H9 (cell line): ENCODE measurements around the gene NFASC. TPM values are rescaled to one million over a fixed set of nuclear protein-coding genes. Genes with fewer than 3 reads are reported as not detected.

Experiments
- DNase-seq: peaks from one replicate; pipeline ENCODE4 v3.0.0-alpha.2; 2017
- H2AFZ ChIP-seq: one replicate; pipeline ENCODE4 v1.6.1; 2013; ENCODE audit warnings: mild to moderate bottlenecking, low read length, control low read depth, moderate library complexity
- H2AK5ac ChIP-seq: 2 replicates; pipeline ENCODE4 v1.6.1; 2013; ENCODE audit warnings: low read length, control low read depth, mixed read lengths; ENCODE audit not compliant: insufficient read length
- H2BK120ac ChIP-seq: one replicate; pipeline ENCODE4 v1.6.1; 2013; ENCODE audit warnings: low read depth, mild to moderate bottlenecking, low read length, control low read depth, inconsistent platforms; ENCODE audit not compliant: poor library complexity, severe bottlenecking
- H2BK12ac ChIP-seq: 2 replicates; pipeline ENCODE4 v1.6.1; 2013; ENCODE audit warnings: low read length, control low read depth, mixed read lengths, low read depth; ENCODE audit not compliant: insufficient read length
- H2BK15ac ChIP-seq: 2 replicates; pipeline ENCODE4 v1.6.1; 2013; ENCODE audit warnings: low read depth, low read length, control low read depth
- H2BK20ac ChIP-seq: one replicate; pipeline ENCODE4 v1.6.1; 2013; ENCODE audit warnings: low read depth, mild to moderate bottlenecking, low read length, control low read depth, inconsistent platforms; ENCODE audit not compliant: poor library complexity, severe bottlenecking
- H2BK5ac ChIP-seq: 2 replicates; pipeline ENCODE4 v1.6.1; 2013; ENCODE audit warnings: low read length, control low read depth, mixed read lengths; ENCODE audit not compliant: insufficient read length
- H3K14ac ChIP-seq: 2 replicates; pipeline ENCODE4 v1.6.1; 2013; ENCODE audit warnings: low read length, control low read depth; ENCODE audit not compliant: insufficient read depth
- H3K18ac ChIP-seq: 2 replicates; pipeline ENCODE4 v1.6.1; 2013; ENCODE audit warnings: low read depth, mild to moderate bottlenecking, mixed read lengths, low read length, control low read depth; ENCODE audit not compliant: insufficient read length
- H3K23ac ChIP-seq: 2 replicates; pipeline ENCODE4 v1.6.1; 2013; ENCODE audit warnings: low read length, control low read depth, mixed read lengths, low read depth; ENCODE audit not compliant: insufficient read length
- H3K23me2 ChIP-seq: 2 replicates; pipeline ENCODE4 v1.6.1; 2013; ENCODE audit warnings: low read depth, mild to moderate bottlenecking, mixed read lengths, low read length, control low read depth; ENCODE audit not compliant: insufficient read length, poor library complexity, severe bottlenecking
- H3K27ac ChIP-seq: 2 replicates; pipeline ENCODE4 v1.5.1; 2013; ENCODE audit warnings: low read length, control low read depth, mixed read lengths, low read depth; ENCODE audit not compliant: insufficient read length
- H3K27me3 ChIP-seq: 2 replicates; pipeline ENCODE4 v1.6.1; 2013; ENCODE audit warnings: low read length, control low read depth, inconsistent platforms; ENCODE audit not compliant: insufficient read depth
- H3K4ac ChIP-seq: 2 replicates; pipeline ENCODE4 v1.6.1; 2013; ENCODE audit warnings: low read depth, mild to moderate bottlenecking, control low read depth, inconsistent platforms, low read length, moderate library complexity
- H3K4me1 ChIP-seq: 2 replicates; pipeline ENCODE4 v1.6.1; 2013; ENCODE audit warnings: low read length, control low read depth, inconsistent platforms; ENCODE audit not compliant: insufficient read depth
- H3K4me2 ChIP-seq: 2 replicates; pipeline ENCODE4 v1.6.1; 2013; ENCODE audit warnings: low read length, control low read depth, mixed read lengths; ENCODE audit not compliant: insufficient read length, insufficient read depth
- H3K56ac ChIP-seq: 2 replicates; pipeline ENCODE4 v1.6.1; 2013; ENCODE audit warnings: low read depth, mild to moderate bottlenecking, mixed read lengths, low read length, control low read depth; ENCODE audit not compliant: insufficient read length
- H3K79me1 ChIP-seq: 2 replicates; pipeline ENCODE4 v1.6.1; 2013; ENCODE audit warnings: low read depth, mild to moderate bottlenecking, moderate library complexity, low read length, control low read depth, inconsistent platforms; ENCODE audit not compliant: insufficient read depth, poor library complexity, severe bottlenecking
- H3K79me2 ChIP-seq: 2 replicates; pipeline ENCODE4 v1.6.1; 2013; ENCODE audit warnings: low read length, control low read depth, inconsistent platforms; ENCODE audit not compliant: insufficient read depth
- H3K9ac ChIP-seq: 2 replicates; pipeline ENCODE4 v1.6.1; 2013; ENCODE audit warnings: low read length, control low read depth, mixed read lengths; ENCODE audit not compliant: insufficient read length; ENCODE audit errors: extremely low read depth
- H3K9me3 ChIP-seq: one replicate; pipeline ENCODE4 v1.6.1; 2013; ENCODE audit warnings: low read depth, low read length, inconsistent platforms; ENCODE audit not compliant: control insufficient read depth
- H3T11ph ChIP-seq: one replicate; pipeline ENCODE4 v1.6.1; 2013; ENCODE audit warnings: mild to moderate bottlenecking, low read length, control low read depth, inconsistent platforms
- H4K20me1 ChIP-seq: one replicate; pipeline ENCODE4 v1.6.1; 2013; ENCODE audit not compliant: control insufficient read depth, insufficient read length, insufficient read depth
- H4K5ac ChIP-seq: 2 replicates; pipeline ENCODE4 v1.6.1; 2013; ENCODE audit warnings: low read depth, mild to moderate bottlenecking, mixed read lengths, low read length, control low read depth; ENCODE audit not compliant: insufficient read length
- H4K8ac ChIP-seq: replicated peaks from 2 replicates; pipeline ENCODE4 v1.6.1; 2013; ENCODE audit warnings: low read length, control low read depth, mixed read lengths, low read depth; ENCODE audit not compliant: insufficient read length
- H4K91ac ChIP-seq: 2 replicates; pipeline ENCODE4 v1.6.1; 2013; ENCODE audit warnings: low read depth, mild to moderate bottlenecking, moderate library complexity, mixed read lengths, low read length, control low read depth; ENCODE audit not compliant: insufficient read length
- H3K27ac Mint-ChIP-seq, 3 experiments: 2 replicates in 2 of 3; 3 replicates in 1 of 3; pipeline ENCODE4 v1.8.0; 2020 to 2021; ENCODE audit warnings: mixed read lengths in 3 of 3, mild to moderate bottlenecking in 1 of 3, moderate library complexity in 1 of 3
- H3K27me3 Mint-ChIP-seq: 2 replicates; pipeline ENCODE4 v1.8.0; 2021; ENCODE audit warnings: low read depth, mild to moderate bottlenecking, moderate library complexity, mixed read lengths
- H3K36me3 Mint-ChIP-seq, 3 experiments: 2 replicates in 2 of 3; 3 replicates in 1 of 3; pipeline ENCODE4 v1.8.0; 2020 to 2021; ENCODE audit warnings: low read depth in 3 of 3, mixed read lengths in 3 of 3; ENCODE audit not compliant: insufficient read depth in 1 of 3
- H3K4me1 Mint-ChIP-seq, 2 experiments: 2 replicates each; pipeline ENCODE4 v1.8.0; 2020; ENCODE audit warnings: mixed read lengths in 2 of 2
- H3K4me3 Mint-ChIP-seq, 2 experiments: 2 replicates in 1 of 2; 3 replicates in 1 of 2; pipeline ENCODE4 v1.8.0; 2020 to 2021; ENCODE audit warnings: mild to moderate bottlenecking in 2 of 2, mixed read lengths in 2 of 2, moderate library complexity in 1 of 2
- H3K9me3 Mint-ChIP-seq, 2 experiments: 2 replicates in 1 of 2; 3 replicates in 1 of 2; pipeline ENCODE4 v1.8.0; 2020; ENCODE audit warnings: mild to moderate bottlenecking in 2 of 2, mixed read lengths in 2 of 2, moderate library complexity in 1 of 2
- CTCF ChIP-seq: fragments of 200-600 bp; sonication (generic); conservative IDR thresholded peaks from 3 replicates; pipeline ENCODE4 v1.8.0; 2021; ENCODE audit warnings: antibody characterized with exemption, mild to moderate bottlenecking
- WGBS: extraction: QIAGEN DNeasy Blood & Tissue Kit; methylation state at CpG from one replicate; pipeline ENCODE4 v1.1.7; 2013; ENCODE audit warnings: missing lambda C conversion rate, low lambda C conversion rate, mixed read lengths; ENCODE audit not compliant: insufficient read length; ENCODE audit errors: extremely low coverage; 5-methylcytosine and 5-hydroxymethylcytosine counted together
- total RNA-seq: library from RNA; stranded (reverse); gene quantifications from 2 replicates; pipeline ENCODE4 v1.2.1, GENCODE V29; 2021

NFASC gene
- total RNA-seq, 1 experiment from 2014 or later, result 5.0 TPM

GRCh38 chr1:204896023-204896422, 25.4 kb downstream of the NFASC start:
- no peak overlapping the region for H3K4me2 ChIP-seq
- Mint-ChIP-seq H3K36me3 (peaks cover 0 to 2% (median 0%) of the 10 kb centered on the region in 3 experiments; a peak in 1 of 7 replicates), H3K27ac (no peak overlapping the region), H3K4me1 (peaks cover 9 to 11% of the 10 kb centered on the region in 2 experiments), H3K27me3 (peaks cover 3% of the 10 kb centered on the region; the same call in 1 of the 2 replicates), H3K4me3 (no peak overlapping the region), H3K9me3 (no peaks in the 10 kb centered on the region)
- H3K4me1 ChIP-seq, result no peaks in the 10 kb centered on the region; the same call in 1 of the 2 replicates
- no peak overlapping the region for H3K18ac ChIP-seq
- H3K9ac ChIP-seq, result no peak overlapping the region
- no peak overlapping the region for H4K8ac ChIP-seq
- H2BK20ac ChIP-seq, result no peak overlapping the region
- H3K79me2 ChIP-seq, result no peaks in the 10 kb centered on the region
- H3T11ph ChIP-seq, result no peak overlapping the region
- no peak overlapping the region for H3K14ac ChIP-seq
- no peak for DNase-seq
- no peak overlapping the region for H3K4ac ChIP-seq
- no peaks in the 10 kb centered on the region for H3K79me1 ChIP-seq
- no peak overlapping the region for H2BK120ac ChIP-seq
- no peak overlapping the region for H3K56ac ChIP-seq
- H2BK5ac ChIP-seq, result no peak overlapping the region
- no peak for TF ChIP-seq CTCF
- H3K27ac ChIP-seq, result no peak overlapping the region
- no peaks in the 10 kb centered on the region for H4K20me1 ChIP-seq
- H3K27me3 ChIP-seq, result no peaks in the 10 kb centered on the region
- H3K9me3 ChIP-seq, result no peaks in the 10 kb centered on the region
- no CpG with 5 or more reads among the region's 6 CpGs for WGBS
- H4K5ac ChIP-seq, result no peak overlapping the region
- no peak overlapping the region for H2AK5ac ChIP-seq
- no peak overlapping the region for H2AFZ ChIP-seq
- no peak overlapping the region for H3K23ac ChIP-seq
- no peak overlapping the region for H2BK15ac ChIP-seq
- H3K23me2 ChIP-seq, result no peaks in the 10 kb centered on the region
- H4K91ac ChIP-seq, result no peak overlapping the region
- H2BK12ac ChIP-seq, result no peak overlapping the region
